Panc1 (cell line): ENCODE results near the gene MARCHF3. TPM values are rescaled to one million over a fixed set of nuclear protein-coding genes. Genes with fewer than 3 reads are reported as not detected.

Experiments used
- ATAC-seq: fragments of 200-7000 bp; cut with Tn5 transposase; 2 replicates; pipeline ENCODE4 v1.9.1; 2020; ENCODE audit warnings: mild to moderate bottlenecking, moderate library complexity
- BruUV-seq: library from RNA; stranded (reverse); fragments of 400-500 nt; replicated peaks from 2 replicates; lab custom pipeline; 2021; lab: Mats Ljungman, UMichigan
- CTCF ChIA-PET: fragments of 300-600 bp; sonication (Branson Sonifier 250); formaldehyde crosslinking; loops from one replicate; lab custom pipeline; 2022; ENCODE audit warnings: antibody characterized with exemption; lab: Charles Lee
- POLR2A ChIA-PET: fragments of 300-600 bp; sonication (Branson Sonifier 250); formaldehyde crosslinking; loops from one replicate; lab custom pipeline; 2022; ENCODE audit warnings: antibody characterized with exemption; lab: Charles Lee
- DNase-seq: peaks from one replicate; pipeline ENCODE4 v3.0.0-alpha.2; 2010; ENCODE audit warnings: low read depth, low spot score
- H3K27ac ChIP-seq: 2 replicates; pipeline ENCODE4 v1.5.1; 2011; ENCODE audit warnings: mild to moderate bottlenecking, low read length, inconsistent platforms
- H3K27me3 ChIP-seq: fragments of 200-500 bp; sonication (Bioruptor generic); 2 replicates; pipeline ENCODE4 v1.6.0; 2014; ENCODE audit warnings: low read length, inconsistent platforms; ENCODE audit not compliant: control insufficient read depth, insufficient read depth
- H3K36me3 ChIP-seq: fragments of 200-500 bp; sonication (Bioruptor generic); 2 replicates; pipeline ENCODE4 v1.5.1; 2014; ENCODE audit warnings: inconsistent platforms, mild to moderate bottlenecking, low read length, moderate library complexity; ENCODE audit not compliant: control insufficient read depth, insufficient read depth
- H3K4me1 ChIP-seq: 2 replicates; pipeline ENCODE4 v1.5.1; 2011; ENCODE audit warnings: inconsistent platforms, mild to moderate bottlenecking, low read length, moderate library complexity; ENCODE audit not compliant: control insufficient read depth, insufficient read depth
- H3K4me3 ChIP-seq, 2 experiments: 2 replicates each; pipeline ENCODE4 v1.5.1; 2011 to 2012; ENCODE audit warnings: low read depth in 2 of 2, low read length in 2 of 2, mild to moderate bottlenecking in 2 of 2, inconsistent platforms in 1 of 2, moderate library complexity in 1 of 2
- H3K9me3 ChIP-seq: fragments of 200-500 bp; sonication (Bioruptor generic); 2 replicates; pipeline ENCODE4 v1.5.1; 2014; ENCODE audit warnings: low read depth, mild to moderate bottlenecking, inconsistent platforms, low read length, moderate library complexity; ENCODE audit not compliant: control insufficient read depth, insufficient read depth
- CTCF ChIP-seq: fragments of 450-650 bp; IDR thresholded peaks from 2 replicates; pipeline ENCODE4 v1.5.1; 2017; ENCODE audit warnings: mild to moderate bottlenecking
- POLR2AphosphoS5 ChIP-seq: IDR thresholded peaks from 2 replicates; pipeline ENCODE4 v1.6.1; 2012; ENCODE audit warnings: mild to moderate bottlenecking, low read depth, low read length, moderate library complexity
- REST ChIP-seq, 2 experiments: IDR thresholded peaks; 2 replicates each; pipeline ENCODE4 v1.6.1; 2011 to 2012; ENCODE audit warnings: low read depth in 2 of 2, control low read depth in 1 of 2, low read length in 1 of 2, mild to moderate bottlenecking in 1 of 2, moderate library complexity in 1 of 2; ENCODE audit not compliant: insufficient read depth in 1 of 2
- SIN3A ChIP-seq: IDR thresholded peaks from 2 replicates; pipeline ENCODE4 v1.6.1; 2012; ENCODE audit warnings: low read depth, mild to moderate bottlenecking, low read length, moderate library complexity, borderline replicate concordance; ENCODE audit not compliant: insufficient read depth
- TCF7L2 ChIP-seq: IDR thresholded peaks from 2 replicates; pipeline ENCODE4 v1.6.1; 2011; ENCODE audit warnings: mild to moderate bottlenecking, low read depth, low read length, inconsistent platforms
- in situ Hi-C: cut with HindIII; loops from 2 replicates; pipeline ENCODE4 v1.10.0; 2016; ENCODE audit warnings: low sequenced_read_pairs, low pct_unique_long_range_greater_than_20kb
- intact Hi-C: fragments of 100-400 bp; cut with micrococcal nuclease; formaldehyde crosslinking; loops from one replicate; pipeline ENCODE4 v1.10.0; 2022; ENCODE audit not compliant: unreplicated experiment
- total RNA-seq: library from RNA; stranded (reverse); gene quantifications from one replicate; pipeline ENCODE4 v1.2.1, GENCODE V29; 2021; ENCODE audit not compliant: unreplicated experiment

Gene MARCHF3
- total RNA-seq, 1 experiment from 2014 or later: 3.0 TPM

- ChIA-PET POLR2A (no interaction called here), CTCF (no interaction called here)
- Histone ChIP-seq H3K4me3 (no peak overlapping the region), H3K9me3 (no peaks in the 10 kb centered on the region), H3K27ac (no peak overlapping the region), H3K27me3 (no peaks in the 10 kb centered on the region), H3K4me1 (no peaks in the 10 kb centered on the region), H3K36me3 (no peaks in the 10 kb centered on the region)
- in situ Hi-C loops (no loop called here), intact Hi-C loops (no loop called here)
- DNase-seq: no peak
- ATAC-seq: no peak
- TF ChIP-seq TCF7L2: no peak
- TF ChIP-seq CTCF: no peak
- no peak for TF ChIP-seq POLR2AphosphoS5
- TF ChIP-seq REST (IDR thresholded peaks at IDR 0.05; ENCODE audit: insufficient read depth in 1 of 2, low read depth in 2 of 2, low read length in 1 of 2): no peak
- no peak for TF ChIP-seq SIN3A
- BruUV-seq: no TSS peak
Observed at GRCh38 chr5:126872561-126873354, 157.6 kb downstream of the MARCHF3 start.

GRCh38 chr5:126871441-126871840 lies 158.9 kb downstream of the MARCHF3 start:
- Histone ChIP-seq H3K4me1 (no peaks in the 10 kb centered on the region), H3K9me3 (no peaks in the 10 kb centered on the region), H3K4me3 (no peak overlapping the region), H3K27ac (no peak overlapping the region), H3K27me3 (no peaks in the 10 kb centered on the region), H3K36me3 (no peaks in the 10 kb centered on the region)
- POLR2A ChIA-PET: no interaction called here
- in situ Hi-C loops (no loop called here), intact Hi-C loops (no loop called here)
- ATAC-seq (no peak), DNase-seq (no peak)
- TF ChIP-seq POLR2AphosphoS5: no peak
- TF ChIP-seq SIN3A: no peak
- no peak for TF ChIP-seq REST (IDR thresholded peaks at IDR 0.05; ENCODE audit: insufficient read depth in 1 of 2, low read depth in 2 of 2, low read length in 1 of 2)
- no peak for TF ChIP-seq CTCF
- TF ChIP-seq TCF7L2: no peak
- CTCF ChIA-PET: no interaction called here
- BruUV-seq: no TSS peak
